DND-41 (cell line): ENCODE data around the gene TRIP12.

ENCODE experiments used
- ATAC-seq: fragments of 200-7000 bp; cut with Tn5 transposase; 3 replicates; pipeline ENCODE4 v1.9.1; 2021; ENCODE audit warnings: low read depth; ENCODE audit not compliant: insufficient read depth
- DNase-seq: peaks from one replicate; pipeline ENCODE4 v3.0.0-alpha.2; 2020
- H2AFZ ChIP-seq: 2 replicates; pipeline ENCODE4 v1.6.0; 2012; ENCODE audit warnings: low read depth, low read length
- H3K27ac ChIP-seq: 2 replicates; pipeline ENCODE4 v1.5.1; 2012; ENCODE audit warnings: low read length, inconsistent platforms
- H3K27me3 ChIP-seq: fragments of 200-600 bp; sonication (generic); 2 replicates; pipeline ENCODE4 v1.6.0; 2012; ENCODE audit warnings: low read length, mild to moderate bottlenecking, inconsistent platforms; ENCODE audit not compliant: insufficient read depth, poor library complexity
- H3K36me3 ChIP-seq: 2 replicates; pipeline ENCODE4 v1.5.1; 2012; ENCODE audit warnings: low read length, inconsistent platforms; ENCODE audit not compliant: insufficient read depth
- H3K4me1 ChIP-seq: 2 replicates; pipeline ENCODE4 v1.5.1; 2012; ENCODE audit warnings: mild to moderate bottlenecking, low read length; ENCODE audit not compliant: insufficient read depth
- H3K4me2 ChIP-seq: 2 replicates; pipeline ENCODE4 v1.6.0; 2012; ENCODE audit warnings: mild to moderate bottlenecking, moderate library complexity, low read length, inconsistent platforms; ENCODE audit not compliant: insufficient read depth
- H3K4me3 ChIP-seq, 2 experiments: fragments of 200-600 bp in 1 of 2; shearing (Covaris generic) in 1 of 2; 2 replicates each; pipeline ENCODE4 v1.5.1; 2012 to 2016; ENCODE audit warnings: inconsistent platforms in 2 of 2, low read length in 2 of 2, mild to moderate bottlenecking in 2 of 2, low read depth in 1 of 2, moderate library complexity in 1 of 2
- H3K79me2 ChIP-seq: 2 replicates; pipeline ENCODE4 v1.6.0; 2012; ENCODE audit warnings: low read length, inconsistent platforms; ENCODE audit not compliant: insufficient read depth
- H3K9ac ChIP-seq: 2 replicates; pipeline ENCODE4 v1.6.0; 2012; ENCODE audit warnings: low read depth, mild to moderate bottlenecking, inconsistent platforms, low read length, moderate library complexity
- H3K9me3 ChIP-seq: 2 replicates; pipeline ENCODE4 v1.5.1; 2012; ENCODE audit warnings: low read length, moderate library complexity, mild to moderate bottlenecking, inconsistent platforms; ENCODE audit not compliant: insufficient read depth, severe bottlenecking
- H4K20me1 ChIP-seq: 2 replicates; pipeline ENCODE4 v1.6.0; 2012; ENCODE audit warnings: low read length; ENCODE audit not compliant: insufficient read depth
- EZH2 ChIP-seq: IDR thresholded peaks from 3 replicates; pipeline ENCODE4 v1.6.1; 2012; ENCODE audit warnings: borderline replicate concordance, low read depth, mild to moderate bottlenecking, moderate library complexity, low read length, inconsistent platforms; ENCODE audit not compliant: severe bottlenecking
- TF ChIP-seq, protein P1 (sequence below): IDR thresholded peaks from 2 replicates; pipeline ENCODE4 v1.5.1; 2012; ENCODE audit warnings: borderline replicate concordance, low read length, moderate library complexity, mild to moderate bottlenecking; ENCODE audit not compliant: poor library complexity, severe bottlenecking; ENCODE audit errors: extremely low read depth

TRIP12 gene

DNA sequence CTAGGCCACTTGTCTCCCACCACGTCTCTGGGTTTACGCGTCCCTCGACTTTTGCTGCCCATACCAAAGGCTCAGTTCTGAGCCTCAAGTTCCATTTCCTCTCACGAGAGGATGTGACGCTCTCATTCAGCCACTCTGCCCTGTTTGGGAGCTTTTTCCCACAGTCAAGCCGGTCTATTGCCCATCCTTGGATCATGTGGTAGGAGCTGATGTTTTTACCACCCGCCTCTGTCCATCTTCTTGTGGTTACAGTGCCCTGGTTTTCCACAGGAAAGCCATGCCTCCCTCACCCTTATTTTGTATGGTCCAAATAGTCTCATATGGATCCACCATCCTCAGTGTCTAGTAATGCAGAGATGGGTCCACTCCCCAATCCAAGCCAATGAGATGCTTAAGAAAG lies 20.9 kb upstream of the TRIP12 start:
- H3K36me3 ChIP-seq = no peaks in the 10 kb centered on the region
- H3K9me3 ChIP-seq = no peaks in the 10 kb centered on the region
- TF ChIP-seq EZH2 = no peak
- TF ChIP-seq, protein P1, sequence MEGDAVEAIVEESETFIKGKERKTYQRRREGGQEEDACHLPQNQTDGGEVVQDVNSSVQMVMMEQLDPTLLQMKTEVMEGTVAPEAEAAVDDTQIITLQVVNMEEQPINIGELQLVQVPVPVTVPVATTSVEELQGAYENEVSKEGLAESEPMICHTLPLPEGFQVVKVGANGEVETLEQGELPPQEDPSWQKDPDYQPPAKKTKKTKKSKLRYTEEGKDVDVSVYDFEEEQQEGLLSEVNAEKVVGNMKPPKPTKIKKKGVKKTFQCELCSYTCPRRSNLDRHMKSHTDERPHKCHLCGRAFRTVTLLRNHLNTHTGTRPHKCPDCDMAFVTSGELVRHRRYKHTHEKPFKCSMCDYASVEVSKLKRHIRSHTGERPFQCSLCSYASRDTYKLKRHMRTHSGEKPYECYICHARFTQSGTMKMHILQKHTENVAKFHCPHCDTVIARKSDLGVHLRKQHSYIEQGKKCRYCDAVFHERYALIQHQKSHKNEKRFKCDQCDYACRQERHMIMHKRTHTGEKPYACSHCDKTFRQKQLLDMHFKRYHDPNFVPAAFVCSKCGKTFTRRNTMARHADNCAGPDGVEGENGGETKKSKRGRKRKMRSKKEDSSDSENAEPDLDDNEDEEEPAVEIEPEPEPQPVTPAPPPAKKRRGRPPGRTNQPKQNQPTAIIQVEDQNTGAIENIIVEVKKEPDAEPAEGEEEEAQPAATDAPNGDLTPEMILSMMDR = no peak
- no peaks in the 10 kb centered on the region for H4K20me1 ChIP-seq
- no peak overlapping the region for H3K27ac ChIP-seq
- H3K4me3 ChIP-seq = no peak overlapping the region
- H2AFZ ChIP-seq = no peak overlapping the region
- no peak for DNase-seq
- H3K4me1 ChIP-seq = no peaks in the 10 kb centered on the region
- no peaks in the 10 kb centered on the region for H3K27me3 ChIP-seq
- no peaks in the 10 kb centered on the region for H3K79me2 ChIP-seq
- ATAC-seq = no peak
- no peak overlapping the region for H3K9ac ChIP-seq
- no peak overlapping the region for H3K4me2 ChIP-seq

- no peak overlapping the region for H2AFZ ChIP-seq
- H3K9me3 ChIP-seq = no peaks in the 10 kb centered on the region
- no peaks in the 10 kb centered on the region for H3K4me1 ChIP-seq
- no peaks in the 10 kb centered on the region for H3K79me2 ChIP-seq
- no peaks in the 10 kb centered on the region for H3K27me3 ChIP-seq
- no peak overlapping the region for H3K27ac ChIP-seq
- H3K4me3 ChIP-seq = no peak overlapping the region
- 0 out of 3 replicates have a peak, but pooled peaks have one; percentile 31 for ATAC-seq
- no peak overlapping the region for H3K4me2 ChIP-seq
- H3K36me3 ChIP-seq = no peaks in the 10 kb centered on the region
- H3K9ac ChIP-seq = no peak overlapping the region
- no peaks in the 10 kb centered on the region for H4K20me1 ChIP-seq
- DNase-seq = no peak
- TF ChIP-seq, protein P1 = no peak
- no peak for TF ChIP-seq EZH2
Measured at GRCh38 chr2:229937537-229937936, 15.7 kb upstream of the TRIP12 start.

DNA sequence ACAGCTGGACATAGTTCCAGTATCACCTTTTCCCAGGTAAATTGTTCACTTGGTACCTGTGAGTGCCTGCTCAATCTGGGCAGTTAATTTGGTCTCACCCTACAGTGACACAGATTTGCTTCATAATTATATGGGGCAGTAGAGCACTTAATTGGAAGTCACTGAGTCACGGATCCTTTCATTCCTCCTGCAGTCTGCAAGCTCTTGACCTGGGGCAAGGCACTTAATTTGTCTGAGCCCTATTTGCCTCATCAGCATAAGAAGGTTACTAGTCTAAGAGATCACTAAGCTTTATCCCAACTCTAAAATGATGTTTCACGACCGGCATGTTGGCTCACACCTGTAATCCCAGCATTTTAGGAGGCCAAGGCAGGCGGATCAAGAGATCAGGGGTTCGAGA lies 9.4 kb upstream of the TRIP12 start:
- H3K4me2 ChIP-seq = no peak overlapping the region
- DNase-seq (no peak), ATAC-seq (no peak)
- H3K36me3 ChIP-seq = no peaks in the 10 kb centered on the region
- H2AFZ ChIP-seq = no peak overlapping the region
- H4K20me1 ChIP-seq = no peaks in the 10 kb centered on the region
- no peak overlapping the region for H3K4me3 ChIP-seq
- TF ChIP-seq, protein P1 = no peak
- no peak for TF ChIP-seq EZH2
- no peak overlapping the region for H3K9ac ChIP-seq
- no peaks in the 10 kb centered on the region for H3K4me1 ChIP-seq
- no peaks in the 10 kb centered on the region for H3K27me3 ChIP-seq
- H3K9me3 ChIP-seq = no peaks in the 10 kb centered on the region
- H3K79me2 ChIP-seq = peaks cover 2% of the 10 kb centered on the region; the same call in 1 of the 2 replicates
- H3K27ac ChIP-seq = no peak overlapping the region

- DNase-seq (no peak), ATAC-seq (0 out of 3 replicates have a peak, but pooled peaks have one; percentile 31)
- Histone ChIP-seq H3K9ac (no peak overlapping the region), H3K4me3 (no peak overlapping the region), H3K79me2 (peaks cover 7% of the 10 kb centered on the region), H3K36me3 (no peaks in the 10 kb centered on the region), H3K27me3 (no peaks in the 10 kb centered on the region), H3K4me1 (peaks cover 2% of the 10 kb centered on the region; the same call in 1 of the 2 replicates), H3K27ac (no peak overlapping the region), H4K20me1 (no peaks in the 10 kb centered on the region), H3K4me2 (no peak overlapping the region), H2AFZ (no peak overlapping the region), H3K9me3 (no peaks in the 10 kb centered on the region)
- TF ChIP-seq EZH2 = no peak
- TF ChIP-seq, protein P1 = no peak
Measured at GRCh38 chr2:229930656-229931055, 8.8 kb upstream of the TRIP12 start.
